Measurements from ENCODE around the gene SRC. TPM values are rescaled to one million over a fixed set of nuclear protein-coding genes. Genes with fewer than 3 reads are reported as not detected.
"Not testable (repeated sequence)": the region's sequence is repeated elsewhere in the genome, so short reads cannot be mapped to it uniquely, and the experiment has no call there.

SRC gene
- total RNA-seq, 1 experiment from 2014 or later = 15.3 TPM

GRCh38 chr20:37336369-37337207, 9.4 kb upstream of the SRC start:
- DNase-seq (ENCODE audit: low spot score) = peak; percentile 27

GRCh38 chr20:37337208-37337991, 8.5 kb upstream of the SRC start:
- no peak for DNase-seq (ENCODE audit: low spot score)

GRCh38 chr20:37338380-37338779, 7.6 kb upstream of the SRC start:
- not testable (repeated sequence) for DNase-seq (ENCODE audit: low spot score)

GRCh38 chr20:37339208-37339607, 6.7 kb upstream of the SRC start:
- no peak for DNase-seq (ENCODE audit: low spot score)

GRCh38 chr20:37339764-37340109, 6.2 kb upstream of the SRC start:
- DNase-seq (ENCODE audit: low spot score) = not testable (repeated sequence)

GRCh38 chr20:37340998-37341397, 4.9 kb upstream of the SRC start:
- DNase-seq (ENCODE audit: low spot score) = no peak

- DNase-seq (ENCODE audit: low spot score) = no peak
Measured at GRCh38 chr20:37341632-37342031, 4.3 kb upstream of the SRC start.

GRCh38 chr20:37342231-37343177, 3.4 kb upstream of the SRC start:
- peak; percentile 16 for DNase-seq (ENCODE audit: low spot score)

GRCh38 chr20:37343212-37343993, 2.5 kb upstream of the SRC start:
- peak; percentile 24 for DNase-seq (ENCODE audit: low spot score)

- DNase-seq (ENCODE audit: low spot score) = no peak
Measured at GRCh38 chr20:37343994-37344355, 2.0 kb upstream of the SRC start.

- no peak for DNase-seq (ENCODE audit: low spot score)
Measured at GRCh38 chr20:37344506-37345338, 1.2 kb upstream of the SRC start.

GRCh38 chr20:37346236-37346534, 245 bp downstream of the SRC start:
- no peak for DNase-seq (ENCODE audit: low spot score)

GRCh38 chr20:37346535-37347346, 801 bp downstream of the SRC start:
- DNase-seq (ENCODE audit: low spot score) = no peak

GRCh38 chr20:37347347-37347823, 1.4 kb downstream of the SRC start:
- DNase-seq (ENCODE audit: low spot score) = no peak

GRCh38 chr20:37347891-37348791, 2.2 kb downstream of the SRC start:
- DNase-seq (ENCODE audit: low spot score) = no peak

- no peak for DNase-seq (ENCODE audit: low spot score)
Measured at GRCh38 chr20:37348792-37349516, 3.0 kb downstream of the SRC start.
